Right atrium auricular region (tissue), 2 donors: ENCODE measurements around the gene VGLL4. TPM values are rescaled to one million over a fixed set of nuclear protein-coding genes. Genes with fewer than 3 reads are reported as not detected.

ENCODE experiments used
- DNase-seq: peaks from one replicate; pipeline ENCODE4 v3.0.0-alpha.2; 2019; ENCODE audit warnings: low spot score
- H3K27ac ChIP-seq, 2 donors: fragments of 200-600 bp; sonication (generic); 1 replicate in 1 of 2; 2 replicates in 1 of 2; pipeline ENCODE4 v1.5.1; 2016 to 2019
- H3K27me3 ChIP-seq, 2 donors: fragments of 200-600 bp; sonication (generic); one replicate each; pipeline versions ENCODE4 v1.5.1 to v1.6.0; 2017 to 2019
- H3K36me3 ChIP-seq: fragments of 200-600 bp; sonication (generic); one replicate; pipeline ENCODE4 v1.5.1; 2016
- H3K4me1 ChIP-seq, 2 donors: fragments of 200-600 bp; sonication (generic); one replicate each; pipeline versions ENCODE4 v1.5.1 to v1.6.0; 2017 to 2019
- H3K4me3 ChIP-seq, 2 donors: fragments of 200-600 bp; sonication (generic); 1 replicate in 1 of 2; 2 replicates in 1 of 2; pipeline ENCODE4 v1.5.1; 2017 to 2019; ENCODE audit warnings: mild to moderate bottlenecking in 1 of 2, moderate library complexity in 1 of 2
- H3K9me3 ChIP-seq, 2 donors: fragments of 200-600 bp; sonication (generic); one replicate each; pipeline ENCODE4 v1.5.1; 2019
- total RNA-seq, 2 donors: library from RNA; depleted of rRNA; stranded (reverse); fragments of >200 nt; gene quantifications; one replicate each; pipeline ENCODE4 v1.1.0, GENCODE V29; 2016
- TF ChIP-seq, protein P1 (sequence below), 2 donors: fragments of 200-600 bp; sonication (generic); IDR thresholded peaks; one replicate each; pipeline ENCODE4 v1.5.1; 2019; ENCODE audit warnings: antibody characterized with exemption in 2 of 2

Gene VGLL4
- total RNA-seq, 2 donors from 2014 or later: 30.2 to 64.6 TPM

DNA sequence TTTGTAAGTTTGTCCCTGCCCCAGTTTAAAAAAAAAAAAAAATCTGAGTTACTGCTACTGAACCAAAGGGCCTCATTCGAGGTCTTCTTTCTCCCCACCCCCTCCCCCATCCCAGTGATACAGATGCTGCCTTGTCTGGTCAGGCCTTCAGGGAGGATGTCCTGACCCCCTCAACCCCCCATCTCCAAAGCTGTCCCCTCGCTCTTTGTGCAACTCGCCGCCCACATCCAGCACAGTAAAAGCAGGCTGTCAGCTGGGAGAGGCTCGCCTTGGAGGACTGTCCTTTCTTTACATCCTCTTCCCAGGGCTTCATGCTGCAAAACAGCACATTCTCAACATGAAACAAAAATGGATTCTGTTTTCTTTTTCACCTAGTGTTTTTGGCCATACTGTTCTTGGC, 133.4 kb downstream of the VGLL4 start:
- no peak overlapping the region for H3K4me3 ChIP-seq
- H3K9me3 ChIP-seq: no peaks in the 10 kb centered on the region
- no peaks in the 10 kb centered on the region for H3K27me3 ChIP-seq
- H3K4me1 ChIP-seq: peaks cover 0 to 55% of the 10 kb centered on the region in 2 donors
- no peaks in the 10 kb centered on the region for H3K36me3 ChIP-seq
- TF ChIP-seq, protein P1, sequence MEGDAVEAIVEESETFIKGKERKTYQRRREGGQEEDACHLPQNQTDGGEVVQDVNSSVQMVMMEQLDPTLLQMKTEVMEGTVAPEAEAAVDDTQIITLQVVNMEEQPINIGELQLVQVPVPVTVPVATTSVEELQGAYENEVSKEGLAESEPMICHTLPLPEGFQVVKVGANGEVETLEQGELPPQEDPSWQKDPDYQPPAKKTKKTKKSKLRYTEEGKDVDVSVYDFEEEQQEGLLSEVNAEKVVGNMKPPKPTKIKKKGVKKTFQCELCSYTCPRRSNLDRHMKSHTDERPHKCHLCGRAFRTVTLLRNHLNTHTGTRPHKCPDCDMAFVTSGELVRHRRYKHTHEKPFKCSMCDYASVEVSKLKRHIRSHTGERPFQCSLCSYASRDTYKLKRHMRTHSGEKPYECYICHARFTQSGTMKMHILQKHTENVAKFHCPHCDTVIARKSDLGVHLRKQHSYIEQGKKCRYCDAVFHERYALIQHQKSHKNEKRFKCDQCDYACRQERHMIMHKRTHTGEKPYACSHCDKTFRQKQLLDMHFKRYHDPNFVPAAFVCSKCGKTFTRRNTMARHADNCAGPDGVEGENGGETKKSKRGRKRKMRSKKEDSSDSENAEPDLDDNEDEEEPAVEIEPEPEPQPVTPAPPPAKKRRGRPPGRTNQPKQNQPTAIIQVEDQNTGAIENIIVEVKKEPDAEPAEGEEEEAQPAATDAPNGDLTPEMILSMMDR (IDR thresholded peaks at IDR 0.05): no peak
- no peak for DNase-seq
- H3K27ac ChIP-seq: peak overlapping the region; percentile 80 to 87

GRCh38 chr3:11510001-11510340, 133.7 kb downstream of the VGLL4 start:
- TF ChIP-seq, protein P1 (IDR thresholded peaks at IDR 0.05): no peak
- Histone ChIP-seq H3K27ac (peak overlapping the region; percentile 80 to 87), H3K27me3 (no peaks in the 10 kb centered on the region), H3K36me3 (no peaks in the 10 kb centered on the region), H3K4me3 (peak overlapping the region in 1 of 2 donors; percentile 6), H3K9me3 (no peaks in the 10 kb centered on the region), H3K4me1 (peaks cover 0 to 51% of the 10 kb centered on the region in 2 donors)
- no peak for DNase-seq

DNA sequence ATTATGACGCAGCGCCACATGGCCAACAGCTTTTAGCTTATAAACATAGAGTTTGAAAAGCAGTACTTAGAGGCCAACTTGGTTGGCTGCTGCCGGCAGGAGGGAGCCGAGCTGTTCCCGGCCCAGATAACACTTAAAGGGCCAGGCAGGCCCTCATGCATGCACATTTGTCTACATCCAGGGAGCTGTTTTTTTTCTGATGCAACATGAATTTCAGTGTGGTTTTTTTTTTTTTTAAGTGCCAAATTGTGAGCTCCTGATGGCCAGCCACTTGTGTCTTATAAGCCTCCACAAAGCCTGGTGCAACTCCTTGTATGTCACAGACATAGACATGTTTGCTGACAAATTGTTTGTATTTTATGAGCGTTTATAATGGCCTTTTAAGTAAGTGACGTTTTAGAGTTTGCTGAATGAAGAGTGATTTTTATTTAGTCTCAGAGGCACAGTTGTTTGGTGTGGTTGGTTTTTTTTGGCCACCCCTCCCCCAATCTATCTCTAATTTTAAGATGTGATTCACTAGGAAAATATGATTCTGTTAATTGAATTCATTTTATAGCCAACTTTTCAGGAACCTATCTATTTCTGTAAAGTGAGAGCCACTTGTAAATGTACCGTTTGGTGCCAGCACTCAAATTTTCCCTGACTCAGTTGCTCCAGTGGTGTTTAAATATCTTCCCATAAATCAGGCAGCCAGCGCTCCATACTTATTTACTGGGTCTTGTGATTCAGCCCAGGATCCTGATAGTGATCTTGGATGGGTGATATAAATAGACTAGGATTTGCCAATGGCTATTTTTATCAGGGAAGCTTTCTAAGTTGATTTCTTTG, 134.3 kb downstream of the VGLL4 start:
- TF ChIP-seq, protein P1 (IDR thresholded peaks at IDR 0.05): no peak
- Histone ChIP-seq H3K4me3 (peak overlapping the region in 1 of 2 donors; percentile 6), H3K36me3 (no peaks in the 10 kb centered on the region), H3K4me1 (peaks cover 0 to 45% of the 10 kb centered on the region in 2 donors), H3K9me3 (no peaks in the 10 kb centered on the region), H3K27me3 (no peaks in the 10 kb centered on the region), H3K27ac (peak overlapping the region; percentile 80 to 87)
- DNase-seq: peak; percentile 88

DNA sequence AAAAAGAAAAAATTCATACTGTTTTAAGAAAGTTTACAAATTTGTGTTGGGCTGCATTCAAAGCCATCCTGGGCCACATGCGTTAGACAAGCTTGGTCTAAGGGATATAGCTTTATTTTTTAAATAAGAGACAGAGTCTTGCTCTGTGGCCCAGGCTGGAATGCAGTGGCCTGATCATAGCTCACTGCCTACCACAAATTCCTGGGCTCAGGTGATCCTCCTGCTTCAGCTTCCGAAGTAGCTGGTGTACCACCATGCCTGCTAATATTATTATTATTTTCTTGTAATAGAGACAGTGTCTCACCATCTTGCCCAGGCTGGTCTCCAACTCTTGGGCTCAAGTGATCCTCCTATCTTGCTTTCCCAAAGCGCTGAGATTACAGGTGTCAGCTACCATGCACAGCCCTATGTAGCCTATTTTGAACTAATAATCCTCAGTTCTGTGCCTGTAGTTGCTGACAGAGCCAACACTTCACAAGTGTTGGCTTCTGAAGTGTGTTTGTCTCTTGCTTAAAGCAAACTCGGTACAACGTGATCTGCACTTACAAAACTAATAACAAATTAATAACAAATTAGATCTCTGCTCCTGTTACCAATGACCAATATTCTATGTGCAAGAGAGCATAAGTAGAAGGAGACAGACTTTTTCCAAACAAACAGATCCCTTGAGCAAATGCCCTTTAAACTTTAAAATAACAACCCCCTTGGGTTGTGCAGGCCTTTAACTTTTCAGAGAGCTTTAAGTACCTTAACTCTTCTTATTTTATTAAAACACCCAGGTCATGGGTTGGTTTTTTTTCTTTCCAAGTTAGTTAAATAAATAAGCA, 135.2 kb downstream of the VGLL4 start:
- Histone ChIP-seq H3K27me3 (no peaks in the 10 kb centered on the region), H3K36me3 (no peaks in the 10 kb centered on the region), H3K27ac (peak overlapping the region; percentile 80 to 87), H3K4me1 (peaks cover 0 to 37% of the 10 kb centered on the region in 2 donors), H3K9me3 (no peaks in the 10 kb centered on the region), H3K4me3 (no peak overlapping the region)
- TF ChIP-seq, protein P1 (IDR thresholded peaks at IDR 0.05): no peak
- DNase-seq: no peak

GRCh38 chr3:11507719-11508118, 136.0 kb downstream of the VGLL4 start:
- no peaks in the 10 kb centered on the region for H3K9me3 ChIP-seq
- H3K4me3 ChIP-seq: no peak overlapping the region
- no peaks in the 10 kb centered on the region for H3K27me3 ChIP-seq
- peak overlapping the region; percentile 80 to 87 for H3K27ac ChIP-seq
- peaks cover 0 to 32% of the 10 kb centered on the region in 2 donors for H3K4me1 ChIP-seq
- TF ChIP-seq, protein P1 (IDR thresholded peaks at IDR 0.05): no peak
- H3K36me3 ChIP-seq: no peaks in the 10 kb centered on the region
- no peak for DNase-seq

Other genes with a start within 250 kb of the VGLL4 start
- 1 to 10 TPM; 5.0 to 6.8 TPM for gene TAMM41, start 203.0 kb upstream of the VGLL4 start, total RNA-seq